ENCODE measurements around the gene KIF21B.
"Not testable (repeated sequence)": the region's sequence is repeated elsewhere in the genome, so short reads cannot be mapped to it uniquely, and the experiment has no call there.

The KIF21B gene

DNA sequence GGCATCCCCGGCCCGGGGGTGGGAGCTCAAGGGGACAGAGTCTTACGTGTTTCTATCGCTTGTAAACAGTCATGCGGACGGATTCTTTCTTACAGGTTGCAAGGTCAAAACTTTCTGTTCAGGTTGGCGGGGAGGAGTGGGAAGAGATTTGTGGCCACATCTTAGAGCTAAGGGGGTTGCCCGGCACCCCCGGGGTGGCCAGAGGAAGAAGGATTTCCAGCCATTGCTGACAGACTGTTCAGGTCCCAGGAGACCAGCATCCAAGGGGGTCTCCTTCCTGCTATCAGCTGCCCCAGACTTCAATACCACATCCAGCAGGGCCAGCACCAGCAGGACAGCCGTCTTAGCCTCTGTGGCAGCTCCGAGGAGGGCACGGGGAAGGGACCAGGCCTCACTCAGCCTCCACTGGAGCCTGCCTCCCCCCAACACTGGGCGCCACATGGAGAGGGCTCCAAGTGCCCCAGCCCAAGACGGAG, 52.0 kb downstream of the KIF21B start:
- no peak for DNase-seq (ENCODE audit: low read depth)

DNA sequence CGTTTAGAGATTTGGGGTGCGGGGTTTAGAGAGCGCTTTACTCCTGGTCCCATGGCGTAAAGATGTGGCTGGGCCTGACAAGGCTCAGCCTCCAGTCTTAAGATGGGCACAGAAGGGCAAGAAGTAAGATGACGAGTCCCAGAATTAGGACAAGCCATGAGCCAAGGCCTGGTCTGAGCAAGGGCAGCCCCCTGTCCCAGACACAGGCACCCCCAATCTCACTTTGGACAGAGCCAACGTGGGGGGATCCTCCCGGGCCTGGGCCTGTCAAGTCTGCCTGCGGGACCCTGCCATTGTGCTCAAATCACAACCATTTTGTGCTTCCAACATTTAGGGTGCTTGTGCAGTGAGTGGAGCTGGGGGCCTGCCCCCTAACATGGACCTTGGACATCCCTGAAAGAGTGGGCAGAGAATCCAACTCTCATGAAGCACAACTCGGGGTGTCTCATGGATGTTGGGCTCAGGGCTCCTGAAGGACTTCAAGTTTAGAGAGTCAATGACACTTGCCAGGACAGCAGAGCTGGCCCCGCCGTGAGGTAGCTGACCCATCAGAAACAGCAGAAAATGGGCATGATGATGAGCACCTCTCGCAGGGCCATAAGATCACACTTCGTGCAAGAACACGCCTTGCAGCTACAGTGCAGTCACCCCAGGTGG, 52.6 kb downstream of the KIF21B start:
- no peak for DNase-seq (ENCODE audit: low read depth)

- DNase-seq (ENCODE audit: low read depth), result no peak
These were observed 53.6 kb downstream of the KIF21B start for GRCh38 chr1:200969726-200970561.

DNA sequence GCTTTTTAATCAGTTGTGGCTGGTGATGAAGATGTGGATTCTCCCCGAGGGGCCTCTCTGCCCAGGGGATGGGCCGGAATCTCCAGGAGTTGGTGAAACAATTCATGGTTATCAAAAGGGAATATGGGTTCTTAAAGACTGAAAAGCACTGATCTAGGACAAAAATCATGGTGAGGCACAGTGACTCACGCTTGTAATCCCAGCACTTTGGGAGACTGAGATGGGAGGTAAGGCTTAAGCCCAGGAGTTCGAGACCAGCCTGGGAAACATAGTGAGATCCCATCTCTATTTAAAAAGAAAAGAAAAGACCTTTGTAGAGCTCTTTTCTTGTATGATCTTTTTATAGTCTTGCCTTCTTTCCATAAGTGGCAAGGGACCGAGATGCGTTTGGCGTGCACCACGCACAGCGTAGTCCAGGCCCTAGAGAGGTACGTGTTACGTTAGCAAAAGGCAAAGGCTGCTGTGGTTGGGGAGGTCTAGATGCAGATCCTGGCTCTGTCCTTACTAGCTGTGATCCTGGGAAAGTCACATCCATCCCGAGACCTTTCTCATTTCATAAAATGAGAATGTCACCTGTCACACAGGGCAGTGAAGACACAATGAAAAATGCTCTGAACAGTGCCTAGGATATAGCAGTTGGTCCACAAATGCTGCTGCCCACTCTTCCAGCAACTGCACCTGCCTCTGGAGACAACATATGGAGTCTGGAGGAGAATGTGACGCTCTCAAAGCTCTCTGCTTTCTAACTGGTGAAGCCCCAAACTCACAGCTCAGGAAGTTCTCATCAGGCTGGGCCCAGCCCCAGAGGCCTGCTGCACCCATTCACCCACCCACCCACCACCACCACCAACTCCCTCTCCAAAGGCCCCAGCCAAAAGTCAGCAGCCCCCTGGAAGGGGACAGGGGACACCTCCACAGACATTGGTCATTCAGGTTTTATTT, 54.8 kb downstream of the KIF21B start:
- DNase-seq (ENCODE audit: low read depth), result no peak

DNA sequence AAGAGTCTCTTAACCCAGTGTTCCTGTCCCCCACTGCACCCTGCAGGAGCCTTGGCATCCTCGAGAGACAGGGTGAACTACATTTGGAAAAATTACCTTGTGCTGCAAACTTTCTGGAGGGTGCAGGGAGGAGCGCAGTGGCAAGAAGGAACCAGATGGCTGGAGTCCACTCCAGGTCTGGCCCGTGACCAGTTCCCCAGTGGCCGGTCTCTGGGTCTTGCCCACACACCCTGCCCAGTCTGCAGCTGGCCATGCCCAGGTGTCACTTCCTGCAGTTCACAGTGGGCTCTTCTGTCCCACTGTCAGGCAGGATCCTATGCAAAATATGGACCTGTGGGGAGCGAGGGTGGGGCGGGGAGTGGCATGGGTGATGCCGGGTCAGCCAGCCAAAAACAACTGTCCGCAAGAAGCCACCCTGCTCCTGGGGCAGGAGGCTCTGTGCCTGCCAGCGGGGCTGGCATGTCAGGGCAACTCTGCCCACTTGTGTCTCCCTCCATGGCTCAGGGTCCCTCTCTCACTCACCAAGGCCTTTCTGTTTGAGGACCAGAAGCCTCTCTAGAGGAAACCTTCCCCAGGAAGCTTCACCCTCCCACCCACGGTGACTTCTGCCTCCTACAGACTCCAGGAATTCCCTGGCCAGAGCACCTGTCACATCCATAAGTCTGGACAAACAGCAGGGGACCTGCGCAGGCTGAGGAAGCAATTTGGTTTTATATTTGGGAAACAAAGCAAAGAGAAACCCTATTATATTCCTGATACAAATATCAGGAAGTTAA, 55.6 kb downstream of the KIF21B start:
- DNase-seq (ENCODE audit: low read depth), result no peak

DNA sequence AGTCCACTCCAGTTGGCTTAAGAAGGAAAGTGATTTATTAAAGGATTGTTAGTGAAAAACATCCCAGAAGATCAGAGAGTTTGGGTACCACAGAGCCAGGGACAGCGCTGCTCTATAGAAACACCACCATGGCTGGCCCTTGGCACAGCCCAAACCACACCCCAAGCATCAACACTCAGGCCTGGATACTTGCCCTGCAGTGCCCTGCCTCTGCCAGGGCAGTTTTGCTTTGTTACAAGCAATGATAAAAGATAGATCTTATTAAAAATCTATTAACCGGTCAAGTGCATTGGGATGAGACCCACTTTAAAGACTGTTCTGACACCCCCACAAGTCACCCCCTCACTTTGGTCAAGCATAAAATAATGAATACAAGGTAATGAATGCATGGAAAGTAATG, 56.6 kb downstream of the KIF21B start:
- DNase-seq (ENCODE audit: low read depth), result no peak

DNA sequence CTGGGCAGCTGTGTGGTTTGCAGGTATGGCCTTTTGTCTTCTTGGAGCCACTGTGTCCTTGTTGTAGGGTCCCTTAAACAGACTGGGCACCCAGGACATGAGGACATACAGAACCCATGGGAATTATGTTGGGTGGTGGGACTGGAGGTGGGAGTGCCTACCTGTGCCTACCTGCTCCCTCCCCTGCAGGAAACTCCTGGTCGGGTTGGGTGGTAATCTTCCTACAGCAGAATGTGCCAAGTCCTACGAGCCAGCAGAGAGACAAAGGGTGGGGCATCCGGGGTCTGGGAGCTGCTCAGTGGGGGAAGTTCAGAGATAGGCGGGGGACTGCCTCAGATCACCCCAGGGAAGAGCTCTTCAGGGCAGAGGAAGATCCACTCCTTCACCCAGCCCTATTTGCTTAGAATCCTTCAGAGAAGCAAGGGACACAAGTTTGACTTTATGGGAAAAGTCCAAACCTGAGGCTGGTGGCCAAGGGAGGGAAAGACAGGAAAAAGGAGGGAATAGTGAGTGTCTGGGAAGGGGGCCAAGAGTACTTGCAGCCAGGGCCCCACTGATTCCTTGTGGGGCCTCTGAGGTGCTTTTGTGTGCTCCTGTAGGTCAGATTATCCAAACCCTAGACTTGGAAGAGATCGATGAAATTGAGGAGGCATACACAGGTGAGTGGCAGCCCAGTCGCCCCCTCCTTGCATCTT, 58.3 kb downstream of the KIF21B start:
- DNase-seq (ENCODE audit: low read depth), result no peak

GRCh38 chr1:200963888-200964287, 59.6 kb downstream of the KIF21B start:
- DNase-seq (ENCODE audit: low read depth), result not testable (repeated sequence)

- DNase-seq (ENCODE audit: low read depth), result no peak
These were observed 60.4 kb downstream of the KIF21B start for GRCh38 chr1:200963076-200963475.

DNA sequence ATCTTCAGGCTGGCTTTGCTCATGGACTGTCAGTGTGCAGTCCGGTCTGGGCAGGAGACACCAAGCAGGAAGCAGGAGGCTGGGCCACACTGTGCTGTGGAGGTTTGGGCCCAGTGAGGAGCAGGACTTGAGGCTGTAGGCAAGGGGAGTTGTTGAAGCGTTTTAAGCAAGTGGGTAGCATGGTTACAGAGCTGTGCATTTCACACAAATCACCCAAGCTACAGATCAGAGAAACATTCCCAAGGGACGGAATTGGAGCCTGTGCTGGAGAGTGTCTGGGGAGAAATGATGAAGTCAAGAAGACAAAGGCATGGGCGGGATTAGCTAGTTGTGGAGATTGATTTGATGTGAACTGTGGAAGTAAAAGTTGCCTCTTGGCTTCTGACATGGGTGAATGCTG, 60.9 kb downstream of the KIF21B start:
- DNase-seq (ENCODE audit: low read depth), result no peak

- DNase-seq (ENCODE audit: low read depth), result not testable (repeated sequence)
These were observed 61.4 kb downstream of the KIF21B start for GRCh38 chr1:200962151-200962550.

DNA sequence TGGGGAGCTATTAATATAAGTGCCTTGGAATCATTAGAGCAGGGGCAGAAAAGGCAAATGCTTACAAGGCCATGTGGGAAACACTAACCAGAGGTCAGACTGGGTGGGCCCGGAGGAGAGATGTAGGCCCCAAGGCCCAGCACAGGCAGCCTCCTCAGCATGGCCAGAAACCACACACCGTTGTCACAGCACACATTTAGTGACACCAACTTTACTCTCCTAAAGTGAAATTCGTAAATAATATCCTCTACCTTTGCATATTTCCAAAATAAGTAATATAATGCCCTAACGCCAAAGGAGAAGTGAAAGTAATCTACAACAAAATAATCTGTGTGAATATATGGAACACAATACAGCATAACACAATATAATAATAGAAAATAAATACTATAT, 62.6 kb downstream of the KIF21B start:
- no peak for DNase-seq (ENCODE audit: low read depth)

DNA sequence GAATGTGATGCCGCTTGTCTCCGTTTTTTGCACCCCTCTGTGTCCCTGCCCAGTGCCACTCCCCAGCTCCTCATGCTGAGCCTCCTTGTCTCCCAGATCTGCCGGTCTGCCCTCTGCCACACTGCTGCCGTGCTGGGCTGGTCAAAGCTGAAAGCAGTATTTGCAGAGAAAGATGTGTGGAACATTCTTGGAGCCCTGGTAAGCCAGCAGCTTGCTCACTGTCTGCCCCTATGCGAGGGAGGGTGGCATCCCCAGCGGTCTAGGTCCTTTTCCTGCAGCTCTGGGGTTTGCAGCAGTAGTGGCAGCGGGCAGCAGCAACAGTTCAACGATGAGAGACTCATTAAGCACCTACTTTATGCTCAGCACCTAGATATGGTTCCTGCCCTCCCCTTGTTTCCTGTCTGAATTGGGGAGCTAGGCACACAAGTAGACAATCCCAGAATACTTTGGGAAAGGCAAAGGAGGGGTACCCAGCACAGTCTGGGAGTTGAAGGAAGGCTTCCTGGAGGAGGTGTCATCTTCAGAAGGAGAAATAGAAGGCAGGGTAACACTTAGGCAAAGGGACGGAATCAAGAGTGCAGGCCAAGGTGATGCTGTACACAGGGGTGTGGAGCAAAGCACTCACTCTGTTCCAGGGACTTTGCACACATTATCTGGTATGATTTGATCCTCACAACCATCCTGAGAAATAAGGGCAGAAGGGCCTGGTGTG, 63.1 kb downstream of the KIF21B start:
- DNase-seq (ENCODE audit: low read depth), result no peak

GRCh38 chr1:200959411-200959921, 64.0 kb downstream of the KIF21B start:
- DNase-seq (ENCODE audit: low read depth), result no peak

GRCh38 chr1:200958597-200958996, 64.9 kb downstream of the KIF21B start:
- DNase-seq (ENCODE audit: low read depth), result no peak

DNA sequence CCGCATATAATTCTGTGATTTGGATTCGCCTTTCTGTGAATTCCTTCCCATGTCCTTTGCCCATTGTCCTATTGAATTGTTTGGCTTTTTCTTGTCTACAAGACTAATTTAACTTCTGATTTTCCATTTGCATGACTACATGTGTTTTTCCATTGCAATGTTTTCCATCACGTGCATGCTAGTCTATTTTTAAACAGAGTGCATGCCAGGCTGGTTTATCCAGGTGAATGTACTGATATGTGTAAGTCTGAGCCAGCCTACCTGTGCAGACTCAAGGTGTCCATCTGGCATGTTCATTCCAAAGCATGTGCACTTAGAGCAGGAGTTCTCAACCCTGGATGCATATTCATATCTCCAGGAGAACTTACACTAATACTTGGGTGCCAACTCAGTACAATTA, 69.1 kb downstream of the KIF21B start:
- DNase-seq (ENCODE audit: low read depth), result no peak

GRCh38 chr1:200951016-200951415, 72.5 kb downstream of the KIF21B start:
- DNase-seq (ENCODE audit: low read depth), result no peak

GRCh38 chr1:200949626-200950025, 73.9 kb downstream of the KIF21B start:
- no peak for DNase-seq (ENCODE audit: low read depth)

DNA sequence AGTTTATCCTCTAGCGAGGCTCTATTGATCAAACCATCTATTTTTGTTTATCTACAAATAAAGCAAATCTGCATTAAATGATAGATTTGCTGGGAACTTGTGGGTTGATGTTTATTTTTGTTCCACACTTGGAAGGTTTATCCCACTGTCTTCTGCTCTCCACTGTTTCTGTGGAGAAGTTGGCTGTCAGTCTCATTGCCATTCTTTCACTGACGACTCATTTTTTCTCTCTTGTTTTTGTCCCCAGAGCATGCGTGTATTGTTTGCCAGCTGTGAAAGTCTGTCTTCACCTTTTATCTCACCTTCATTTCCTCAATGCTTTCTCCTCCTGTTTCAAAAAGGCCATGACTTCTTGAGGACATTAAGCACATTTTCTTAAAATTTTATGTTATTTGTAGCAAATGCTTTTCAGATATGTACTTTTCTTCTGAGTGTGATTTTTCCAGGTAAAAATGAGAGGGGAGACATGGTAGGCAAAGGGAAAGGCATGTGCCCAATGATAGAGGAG, 76.4 kb downstream of the KIF21B start:
- DNase-seq (ENCODE audit: low read depth), result no peak

- no peak for DNase-seq (ENCODE audit: low read depth)
These were observed 78.4 kb downstream of the KIF21B start for GRCh38 chr1:200945111-200945510.
